Neural cell (in vitro differentiated cells): ENCODE data around the gene YY1.

Experiments used
- EP300 ChIP-seq: fragments of 450-650 bp; conservative IDR thresholded peaks from 2 replicates; pipeline ENCODE4 v1.6.1; 2014; ENCODE audit warnings: antibody characterized with exemption, mild to moderate bottlenecking, moderate library complexity; ENCODE audit not compliant: poor library complexity, severe bottlenecking
- TF ChIP-seq, protein P1 (sequence below): fragments of 450-650 bp; IDR thresholded peaks from 2 replicates; pipeline ENCODE4 v1.5.1; 2014; ENCODE audit warnings: antibody characterized with exemption, mild to moderate bottlenecking, moderate library complexity; ENCODE audit not compliant: poor library complexity, severe bottlenecking

GRCh38 chr14:100309028-100309737, 70.2 kb downstream of the YY1 start:
- TF ChIP-seq, protein P1, sequence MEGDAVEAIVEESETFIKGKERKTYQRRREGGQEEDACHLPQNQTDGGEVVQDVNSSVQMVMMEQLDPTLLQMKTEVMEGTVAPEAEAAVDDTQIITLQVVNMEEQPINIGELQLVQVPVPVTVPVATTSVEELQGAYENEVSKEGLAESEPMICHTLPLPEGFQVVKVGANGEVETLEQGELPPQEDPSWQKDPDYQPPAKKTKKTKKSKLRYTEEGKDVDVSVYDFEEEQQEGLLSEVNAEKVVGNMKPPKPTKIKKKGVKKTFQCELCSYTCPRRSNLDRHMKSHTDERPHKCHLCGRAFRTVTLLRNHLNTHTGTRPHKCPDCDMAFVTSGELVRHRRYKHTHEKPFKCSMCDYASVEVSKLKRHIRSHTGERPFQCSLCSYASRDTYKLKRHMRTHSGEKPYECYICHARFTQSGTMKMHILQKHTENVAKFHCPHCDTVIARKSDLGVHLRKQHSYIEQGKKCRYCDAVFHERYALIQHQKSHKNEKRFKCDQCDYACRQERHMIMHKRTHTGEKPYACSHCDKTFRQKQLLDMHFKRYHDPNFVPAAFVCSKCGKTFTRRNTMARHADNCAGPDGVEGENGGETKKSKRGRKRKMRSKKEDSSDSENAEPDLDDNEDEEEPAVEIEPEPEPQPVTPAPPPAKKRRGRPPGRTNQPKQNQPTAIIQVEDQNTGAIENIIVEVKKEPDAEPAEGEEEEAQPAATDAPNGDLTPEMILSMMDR, result no peak
- no peak for TF ChIP-seq EP300
